ENCODE data around the gene ZDHHC22.

Gene ZDHHC22

GRCh38 chr14:77082356-77082755, 59.2 kb downstream of the ZDHHC22 start:
- Histone ChIP-seq H3K14ac (ENCODE audit: low read length in 2 of 2) (no peak overlapping the region), H3K4ac (ENCODE audit: low read depth in 1 of 2, low read length in 2 of 2) (no peak overlapping the region), H2BK15ac (ENCODE audit: low read depth, poor library complexity, severe bottlenecking) (no peak overlapping the region), H2BK120ac (ENCODE audit: low read depth, low read length) (no peak overlapping the region), H2BK5ac (ENCODE audit: low read depth, low read length, poor library complexity, severe bottlenecking) (no peak overlapping the region), H2BK12ac (ENCODE audit: low read length in 2 of 2) (no peak overlapping the region), H4K91ac (ENCODE audit: low read length) (no peak overlapping the region), H3K9me3 (ENCODE audit: control insufficient read depth, low read length) (peaks cover 7% of the 10 kb centered on the region), H3K18ac (ENCODE audit: low read depth in 1 of 2, low read length in 2 of 2) (no peak overlapping the region), H3K4me3 (ENCODE audit: insufficient read depth in 1 of 2, low read depth in 1 of 2, low read length in 2 of 2) (no peak overlapping the region), H3K4me1 (ENCODE audit: control insufficient read depth, insufficient read depth, low read depth, low read length) (no peaks in the 10 kb centered on the region), H3K36me3 (ENCODE audit: control insufficient read depth in 1 of 2, insufficient read depth in 2 of 2, low read depth in 1 of 2, low read length in 2 of 2) (no peaks in the 10 kb centered on the region), H3K23ac (ENCODE audit: low read length in 2 of 2) (no peak overlapping the region), H3K79me1 (replicated peaks; ENCODE audit: low read length, poor library complexity, severe bottlenecking) (no peaks in the 10 kb centered on the region), H2AFZ (ENCODE audit: low read depth, low read length) (no peak overlapping the region), H3K9ac (ENCODE audit: low read length) (no peak overlapping the region), H2AK5ac (ENCODE audit: low read length, severe bottlenecking) (no peak overlapping the region), H3K27me3 (ENCODE audit: control insufficient read depth in 1 of 2, insufficient read depth in 1 of 2, low read length in 2 of 2) (peaks cover 10 to 24% of the 10 kb centered on the region in 2 experiments), H3K4me2 (ENCODE audit: low read length, poor library complexity, severe bottlenecking) (no peak overlapping the region), H3K27ac (ENCODE audit: low read length, poor library complexity, severe bottlenecking) (no peak overlapping the region), H4K8ac (ENCODE audit: low read length) (no peak overlapping the region)
- 81% methylated on average over 3 of the region's 3 CpGs for WGBS
- DNase-seq: no peak

Measured in mesenchymal stem cell (in vitro differentiated cells and primary cell).